Activated CD4-positive, alpha-beta T cell treated with anti-CD3 and anti-CD28 coated beads for 4 hours (primary cell): ENCODE results near the gene VGLL3.

Experiments
- DNase-seq, 2 donors: peaks; one replicate each; pipeline ENCODE4 v3.0.0-alpha.2; 2020

The VGLL3 gene

GRCh38 chr3:86948822-86949221, 42.1 kb downstream of the VGLL3 start:
- DNase-seq = no peak

GRCh38 chr3:86942206-86942605, 48.7 kb downstream of the VGLL3 start:
- no peak for DNase-seq

- no peak for DNase-seq
These were observed 52.4 kb downstream of the VGLL3 start for GRCh38 chr3:86938416-86939105.

GRCh38 chr3:86937306-86937791, 53.6 kb downstream of the VGLL3 start:
- DNase-seq = no peak

GRCh38 chr3:86934851-86935250, 56.1 kb downstream of the VGLL3 start:
- DNase-seq = no peak

GRCh38 chr3:86930831-86931230, 60.1 kb downstream of the VGLL3 start:
- DNase-seq = no peak

- DNase-seq = no peak
These were observed 60.8 kb downstream of the VGLL3 start for GRCh38 chr3:86930181-86930580.

GRCh38 chr3:86929046-86929445, 61.9 kb downstream of the VGLL3 start:
- DNase-seq = no peak

GRCh38 chr3:86923071-86923491, 67.9 kb downstream of the VGLL3 start:
- no peak for DNase-seq

GRCh38 chr3:86921971-86922680, 68.8 kb downstream of the VGLL3 start:
- DNase-seq = no peak

- DNase-seq = no peak
These were observed 76.3 kb downstream of the VGLL3 start for GRCh38 chr3:86914670-86915069.

GRCh38 chr3:86913160-86913559, 77.8 kb downstream of the VGLL3 start:
- DNase-seq = no peak

GRCh38 chr3:86895202-86895601, 95.7 kb downstream of the VGLL3 start:
- DNase-seq = no peak

GRCh38 chr3:86890741-86891396, 100.1 kb downstream of the VGLL3 start:
- DNase-seq = no peak
